Naive thymus-derived CD4-positive, alpha-beta T cell (primary cell): ENCODE measurements around the gene SAT2. TPM values are rescaled to one million over a fixed set of nuclear protein-coding genes. Genes with fewer than 3 reads are reported as not detected.

Experiments
- ATAC-seq: fragments of 150-1000 bp; cut with Tn5 transposase; 2 replicates; pipeline ENCODE4 v1.10.0; 2021; ENCODE audit warnings: mild to moderate bottlenecking, moderate library complexity
- CTCF ChIA-PET: fragments of 350-600 bp; sonication (Branson Sonifier 250); formaldehyde crosslinking; loops from one replicate; lab custom pipeline; 2021; ENCODE audit warnings: antibody characterized with exemption; lab: Charles Lee
- POLR2A ChIA-PET: fragments of 350-600 bp; sonication (Branson Sonifier 250); formaldehyde crosslinking; loops from one replicate; lab custom pipeline; 2021; ENCODE audit warnings: antibody characterized with exemption, inconsistent platforms; lab: Charles Lee
- DNase-seq, 9 donors: peaks; one replicate each; pipeline versions ENCODE4 v3.0.0 to v3.0.0-alpha.2; 2020 to 2022; ENCODE audit warnings: mixed read lengths in 1 of 9
- H3K27ac ChIP-seq: one replicate; pipeline ENCODE4 v1.7.0; 2013; ENCODE audit warnings: mild to moderate bottlenecking, low read depth, low read length, moderate library complexity
- H3K27me3 ChIP-seq, 2 donors: one replicate each; pipeline ENCODE4 v1.7.0; 2013; ENCODE audit warnings: low read length in 2 of 2, mild to moderate bottlenecking in 2 of 2, moderate library complexity in 2 of 2; ENCODE audit not compliant: control insufficient read depth in 2 of 2, insufficient read depth in 2 of 2
- H3K36me3 ChIP-seq, 3 experiments: 1 replicate in 2 of 3; 2 replicates in 1 of 3; pipeline ENCODE4 v1.7.0; 2013; ENCODE audit warnings: low read length in 3 of 3, mild to moderate bottlenecking in 3 of 3, moderate library complexity in 1 of 3; ENCODE audit not compliant: insufficient read depth in 3 of 3, control insufficient read depth in 2 of 3
- H3K4me1 ChIP-seq, 2 donors: one replicate each; pipeline ENCODE4 v1.7.0; 2013; ENCODE audit warnings: low read length in 2 of 2, mild to moderate bottlenecking in 2 of 2, moderate library complexity in 1 of 2; ENCODE audit not compliant: control insufficient read depth in 2 of 2, insufficient read depth in 2 of 2
- H3K4me3 ChIP-seq: 2 replicates; pipeline ENCODE4 v1.7.0; 2013; ENCODE audit warnings: mild to moderate bottlenecking, low read length
- H3K9me3 ChIP-seq, 3 experiments: 1 replicate in 2 of 3; 2 replicates in 1 of 3; pipeline ENCODE4 v1.7.0; 2013; ENCODE audit warnings: low read length in 3 of 3; ENCODE audit not compliant: control insufficient read depth in 2 of 3
- H3K27ac Mint-ChIP-seq, 9 donors: one replicate each; pipeline ENCODE4 v1.8.0; 2020 to 2022; ENCODE audit warnings: mixed read lengths in 9 of 9, mild to moderate bottlenecking in 8 of 9, moderate library complexity in 5 of 9, inconsistent platforms in 2 of 9
- H3K27me3 Mint-ChIP-seq, 5 donors: one replicate each; pipeline ENCODE4 v1.8.0; 2021 to 2022; ENCODE audit warnings: mixed read lengths in 5 of 5, mild to moderate bottlenecking in 1 of 5
- H3K36me3 Mint-ChIP-seq, 5 donors: one replicate each; pipeline ENCODE4 v1.8.0; 2020 to 2022; ENCODE audit warnings: mixed read lengths in 5 of 5, mild to moderate bottlenecking in 3 of 5, inconsistent platforms in 1 of 5
- H3K4me1 Mint-ChIP-seq, 7 donors: one replicate each; pipeline ENCODE4 v1.8.0; 2020 to 2022; ENCODE audit warnings: mixed read lengths in 7 of 7, mild to moderate bottlenecking in 3 of 7, inconsistent platforms in 1 of 7
- H3K4me3 Mint-ChIP-seq, 10 donors: one replicate each; pipeline ENCODE4 v1.8.0; 2020 to 2022; ENCODE audit warnings: mild to moderate bottlenecking in 10 of 10, mixed read lengths in 10 of 10, moderate library complexity in 6 of 10, inconsistent platforms in 2 of 10
- H3K9me3 Mint-ChIP-seq, 11 donors: one replicate each; pipeline ENCODE4 v1.8.0; 2020 to 2022; ENCODE audit warnings: mixed read lengths in 11 of 11, mild to moderate bottlenecking in 4 of 11, inconsistent platforms in 1 of 11, moderate library complexity in 1 of 11
- intact Hi-C, 2 donors: fragments of 100-400 bp; cut with micrococcal nuclease; formaldehyde crosslinking; loops; one replicate each; pipeline ENCODE4 v1.15.1; 2023
- polyA plus RNA-seq, 2 donors: library from polyadenylated mRNA; unstranded; fragments of 300-500 nt; fragmentation: Illumina TruSeq; gene quantifications; one replicate each; pipeline ENCODE4 v1.2.3, GENCODE V29; 2021
- total RNA-seq, 6 experiments: library from RNA in 5 of 6; stranded (reverse) in 5 of 6; gene quantifications; 1 replicate in 5 of 6; 2 replicates in 1 of 6; pipeline ENCODE4 v1.2.3 and lab custom pipeline; 2021 to 2026

The SAT2 gene
- total and polyA plus RNA-seq, 7 experiments from 2014 or later, result 26.5 to 95.0 (median 53.2) TPM

DNA sequence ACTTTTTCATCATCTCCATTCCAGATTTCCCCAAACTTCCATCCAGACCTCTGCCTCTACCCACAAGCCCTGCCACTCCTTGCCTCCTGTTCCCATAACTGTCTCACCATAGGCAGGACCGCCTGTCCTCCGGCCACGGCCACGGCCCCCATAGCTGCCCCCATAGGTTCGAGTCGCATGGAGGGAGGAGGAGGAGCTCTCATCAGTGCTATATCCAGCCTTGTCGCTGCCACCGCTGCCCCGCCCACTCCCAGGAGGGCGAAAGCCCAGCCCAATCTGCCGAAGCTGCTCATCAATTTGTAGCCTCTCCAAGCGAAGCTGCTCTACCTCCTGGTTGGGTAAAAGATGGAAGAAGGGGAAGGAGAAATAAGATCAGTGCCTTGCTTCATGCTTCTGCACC lies 34.3 kb downstream of the SAT2 start:
- Mint-ChIP-seq H3K27me3 (no peaks in the 10 kb centered on the region), H3K27ac (peak overlapping the region in 2 of 9 donors; percentile 74 to 77), H3K9me3 (no peaks in the 10 kb centered on the region), H3K4me1 (peaks cover 0 to 3% (median 0%) of the 10 kb centered on the region in 7 donors), H3K36me3 (peaks cover 11 to 38% (median 28%) of the 10 kb centered on the region in 5 donors), H3K4me3 (no peak overlapping the region)
- no peak for DNase-seq
- Histone ChIP-seq H3K4me1 (peaks cover 0 to 3% of the 10 kb centered on the region in 2 donors), H3K27me3 (no peaks in the 10 kb centered on the region), H3K4me3 (no peak overlapping the region), H3K36me3 (peaks cover 24 to 77% (median 33%) of the 10 kb centered on the region in 3 experiments), H3K9me3 (no peaks in the 10 kb centered on the region), H3K27ac (no peak overlapping the region)
- POLR2A ChIA-PET, result no interaction called here
- intact Hi-C loops, result no loop called here
- ATAC-seq, result no peak
- CTCF ChIA-PET, result no interaction called here

DNA sequence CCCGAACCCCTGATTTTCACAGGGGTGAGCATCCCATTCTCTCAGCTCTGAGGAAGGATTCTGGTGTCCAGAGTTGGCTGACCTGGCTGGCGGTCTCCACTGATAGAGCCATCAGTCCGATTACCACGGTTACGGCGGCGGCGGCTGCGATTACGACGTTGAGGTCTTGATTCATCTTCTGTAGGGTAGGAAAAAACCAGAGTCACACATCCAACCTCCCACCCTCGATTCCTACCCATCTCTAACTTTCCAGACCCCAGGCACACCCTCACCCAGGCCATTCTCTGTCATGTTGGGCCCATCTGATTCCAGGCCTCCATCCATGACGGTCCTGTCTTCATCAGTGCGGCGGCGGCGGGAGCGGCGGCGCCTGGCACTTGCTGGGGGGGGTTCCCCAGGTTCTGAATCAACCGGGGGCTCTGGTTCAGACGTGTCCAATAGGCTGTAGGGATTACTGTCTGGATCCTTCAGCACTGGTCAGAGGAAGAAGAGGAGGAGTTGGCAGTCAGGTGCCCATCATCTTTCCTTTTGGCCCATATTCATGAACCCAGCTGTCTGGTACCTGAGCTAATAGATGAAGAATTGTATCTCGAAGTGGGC lies 35.1 kb downstream of the SAT2 start:
- no peak overlapping the region for H3K4me3 ChIP-seq
- Mint-ChIP-seq H3K4me3 (peak overlapping the region in 1 of 10 donors; percentile 20), H3K4me1 (peaks cover 0 to 3% (median 0%) of the 10 kb centered on the region in 7 donors), H3K27me3 (no peaks in the 10 kb centered on the region), H3K9me3 (no peaks in the 10 kb centered on the region), H3K36me3 (peaks cover 13 to 38% (median 28%) of the 10 kb centered on the region in 5 donors), H3K27ac (peak overlapping the region in 1 of 9 donors; percentile 36)
- no peaks in the 10 kb centered on the region for H3K9me3 ChIP-seq
- CTCF ChIA-PET, result interaction anchor here (0.6 kb wide), 1 partner anchor 57 kb away, joined by 3 read pairs; no protein-coding TSS in a partner anchor
- no peaks in the 10 kb centered on the region for H3K27me3 ChIP-seq
- DNase-seq (no peak), ATAC-seq (no peak)
- POLR2A ChIA-PET, result no interaction called here
- H3K4me1 ChIP-seq, result peaks cover 0 to 3% of the 10 kb centered on the region in 2 donors
- H3K36me3 ChIP-seq, result peaks cover 24 to 83% (median 37%) of the 10 kb centered on the region in 3 experiments
- intact Hi-C loops, result no loop called here
- no peak overlapping the region for H3K27ac ChIP-seq

DNA sequence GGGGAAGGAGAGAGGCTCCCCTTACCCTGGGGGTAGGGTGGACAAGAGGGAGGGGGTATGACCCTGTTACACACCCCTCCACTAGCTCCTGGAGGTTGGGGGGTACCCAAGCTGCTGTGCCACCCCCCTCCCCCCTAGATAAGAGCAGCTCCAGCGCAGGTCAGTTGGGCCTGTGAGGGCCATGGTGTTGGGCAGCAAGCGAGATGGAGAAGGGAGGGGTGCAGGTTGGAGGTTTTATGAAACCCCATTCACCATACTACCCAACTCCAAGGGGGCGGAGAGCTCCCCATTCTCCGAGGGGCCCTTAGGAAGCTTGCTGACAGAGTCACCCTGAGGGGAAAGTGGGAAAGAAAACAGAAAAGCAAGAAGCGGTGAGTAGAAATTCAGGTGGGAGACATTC lies 36.0 kb downstream of the SAT2 start:
- Mint-ChIP-seq H3K27me3 (no peaks in the 10 kb centered on the region), H3K36me3 (peaks cover 10 to 42% (median 24%) of the 10 kb centered on the region in 5 donors), H3K9me3 (no peaks in the 10 kb centered on the region), H3K4me3 (no peak overlapping the region), H3K4me1 (peaks cover 0 to 3% (median 0%) of the 10 kb centered on the region in 7 donors), H3K27ac (peak overlapping the region in 2 of 9 donors; percentile 36 to 51)
- intact Hi-C loops, result no loop called here
- POLR2A ChIA-PET, result interaction anchor here (1.5 kb wide), 1 partner anchor 41 kb away, joined by 4 read pairs; no protein-coding TSS in a partner anchor
- Histone ChIP-seq H3K27ac (no peak overlapping the region), H3K36me3 (peaks cover 24 to 85% (median 33%) of the 10 kb centered on the region in 3 experiments), H3K4me1 (peaks cover 0 to 3% of the 10 kb centered on the region in 2 donors), H3K4me3 (no peak overlapping the region), H3K27me3 (no peaks in the 10 kb centered on the region), H3K9me3 (no peaks in the 10 kb centered on the region)
- CTCF ChIA-PET, result interaction anchor here (0.6 kb wide), 1 partner anchor 15 kb away, joined by 3 read pairs; no protein-coding TSS in a partner anchor
- ATAC-seq, result no peak
- no peak for DNase-seq

DNA sequence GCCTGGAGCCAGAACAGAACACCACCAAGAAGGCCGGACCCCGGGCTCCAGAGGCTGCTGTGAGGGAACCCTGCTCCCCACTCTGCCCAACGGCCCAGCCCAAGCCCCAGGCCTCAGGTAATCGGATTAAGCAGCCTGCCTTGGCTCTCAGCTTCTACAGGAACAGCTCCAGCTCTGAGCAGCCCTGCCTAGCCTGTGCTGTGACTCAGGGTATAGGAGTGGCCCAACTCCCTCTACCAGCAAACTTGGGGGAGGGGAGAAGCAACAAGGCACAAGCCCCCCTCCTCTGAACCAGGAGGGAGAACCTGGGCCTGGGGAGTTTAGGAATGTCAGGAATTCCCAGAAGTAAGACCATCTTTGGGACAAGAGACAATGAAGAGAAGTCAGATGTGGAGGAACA lies 36.9 kb downstream of the SAT2 start:
- intact Hi-C loops, result no loop called here
- Histone ChIP-seq H3K4me3 (no peak overlapping the region), H3K9me3 (no peaks in the 10 kb centered on the region), H3K36me3 (peaks cover 21 to 79% (median 32%) of the 10 kb centered on the region in 3 experiments), H3K27me3 (no peaks in the 10 kb centered on the region), H3K27ac (no peak overlapping the region), H3K4me1 (peaks cover 0 to 3% of the 10 kb centered on the region in 2 donors)
- peaks cover 10 to 41% (median 22%) of the 10 kb centered on the region in 5 donors for H3K36me3 Mint-ChIP-seq
- CTCF ChIA-PET, result interaction anchor here (1.8 to 3.0 kb wide), 3 partner anchors 30 to 154 kb away, joined by 5 to 19 read pairs (median 8); no protein-coding TSS in a partner anchor
- H3K4me1 Mint-ChIP-seq, result peaks cover 0 to 3% (median 2%) of the 10 kb centered on the region in 7 donors
- DNase-seq (no peak), ATAC-seq (no peak)
- H3K4me3 Mint-ChIP-seq, result no peak overlapping the region
- no peaks in the 10 kb centered on the region for H3K9me3 Mint-ChIP-seq
- H3K27ac Mint-ChIP-seq, result peak overlapping the region in 4 of 9 donors; percentile 6 to 36 (median 25)
- no peaks in the 10 kb centered on the region for H3K27me3 Mint-ChIP-seq
- POLR2A ChIA-PET, result interaction anchor here (1.5 to 2.5 kb wide), 4 partner anchors 10 to 96 kb away, joined by 4 to 13 read pairs (median 6); partner anchors contain the start of gene TP53

DNA sequence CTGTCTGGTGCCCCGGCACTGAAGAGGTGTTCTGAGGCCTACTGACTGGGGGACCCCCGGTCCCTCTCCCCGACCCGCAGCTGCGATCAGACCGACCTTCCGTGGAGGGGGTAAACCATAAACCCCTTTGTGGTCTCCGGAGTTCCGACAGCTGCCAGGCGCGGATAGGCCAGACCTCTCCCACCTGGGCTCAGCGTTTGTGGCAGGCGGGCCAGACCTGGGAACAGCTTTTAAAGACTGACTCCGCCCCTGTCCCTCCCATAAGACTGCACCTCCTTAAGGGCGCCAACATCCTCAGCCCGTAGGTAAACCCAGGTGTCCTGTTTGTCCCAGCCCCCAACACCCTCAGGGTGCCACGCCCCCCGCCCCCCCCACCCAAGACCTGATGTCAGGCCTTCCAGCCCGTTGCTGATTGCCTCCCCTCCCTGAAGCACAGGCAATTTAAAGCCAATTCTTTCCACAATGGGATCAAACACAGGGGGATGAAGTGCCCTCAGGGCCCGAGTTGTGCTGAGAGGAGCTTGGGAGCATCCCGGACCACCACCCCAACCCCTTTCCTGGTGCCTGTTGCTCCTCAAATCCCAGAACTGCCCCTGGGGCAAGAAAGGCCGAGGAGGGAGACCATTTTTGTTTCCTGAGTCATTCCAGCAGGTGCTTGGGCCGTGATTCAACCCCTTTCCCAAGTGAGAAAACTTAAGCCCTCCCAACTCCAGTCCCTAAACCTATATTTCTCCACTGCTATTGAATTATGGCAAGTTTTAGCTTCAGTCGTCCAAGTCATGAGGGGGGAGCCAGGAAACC lies 37.5 kb downstream of the SAT2 start, which contains the start of gene SOX15:
Gene SOX15 (minus strand): TSS at position 204 of the 801 bp plus-strand sequence. CDS start 418 bp downstream, outside the sequence.
- ChIA-PET CTCF (interaction anchor here (0.6 to 3.0 kb wide), 14 partner anchors 9 to 234 kb away, joined by 3 to 19 read pairs (median 4); partner anchors contain the start of genes ATP1B2, SAT2, TMEM256 and TP53), POLR2A (interaction anchor here (0.6 to 2.5 kb wide), 12 partner anchors 9 to 153 kb away, joined by 3 to 13 read pairs (median 4); partner anchors contain the start of genes FGF11 and TP53)
- no peaks in the 10 kb centered on the region for H3K27me3 Mint-ChIP-seq
- no peak for ATAC-seq
- H3K9me3 ChIP-seq, result no peaks in the 10 kb centered on the region
- H3K9me3 Mint-ChIP-seq, result no peaks in the 10 kb centered on the region
- no peak within 1 kb of the TSS for H3K4me3 Mint-ChIP-seq
- H3K4me1 ChIP-seq, result peaks cover 2 to 4% of the 10 kb centered on the region in 2 donors
- intact Hi-C loops, result loop anchor here (1.0 to 2.0 kb wide), 7 partner anchors 17 to 310 kb away; partner anchors contain the start of gene SENP3 (in 1 of the 2)
- H3K4me1 Mint-ChIP-seq, result peaks cover under 1 to 6% (median 5%) of the 10 kb centered on the region in 7 donors
- peak within 1 kb of the TSS in 6 of 9 donors; percentile 6 to 38 (median 25) for H3K27ac Mint-ChIP-seq
- H3K4me3 ChIP-seq, result no peak within 1 kb of the TSS
- no peaks in the 10 kb centered on the region for H3K27me3 ChIP-seq
- peaks cover 16 to 72% (median 29%) of the 10 kb centered on the region in 3 experiments for H3K36me3 ChIP-seq
- H3K27ac ChIP-seq, result no peak within 1 kb of the TSS
- DNase-seq, result no peak
- peaks cover 6 to 34% (median 16%) of the 10 kb centered on the region in 5 donors for H3K36me3 Mint-ChIP-seq
